ENCODE results near the gene LALBA.
"Not testable (repeated sequence)": the region's sequence is repeated elsewhere in the genome, so short reads cannot be mapped to it uniquely, and the experiment has no call there.

LALBA gene

GRCh38 chr12:48520381-48520780, 49.5 kb downstream of the LALBA start:
- H3K79me1 ChIP-seq (replicated peaks; ENCODE audit: low read length, poor library complexity, severe bottlenecking); H3K4me1 ChIP-seq (ENCODE audit: control insufficient read depth, insufficient read depth, low read depth, low read length); DNase-seq; H2AK5ac ChIP-seq (ENCODE audit: low read length, severe bottlenecking); H4K8ac ChIP-seq (ENCODE audit: low read length); H4K91ac ChIP-seq (ENCODE audit: low read length); H3K36me3 ChIP-seq (ENCODE audit: control insufficient read depth in 1 of 2, insufficient read depth in 2 of 2, low read depth in 1 of 2, low read length in 2 of 2); H2AFZ ChIP-seq (ENCODE audit: low read depth, low read length); H2BK120ac ChIP-seq (ENCODE audit: low read depth, low read length); H2BK15ac ChIP-seq (ENCODE audit: low read depth, poor library complexity, severe bottlenecking); H3K18ac ChIP-seq (ENCODE audit: low read depth in 1 of 2, low read length in 2 of 2); H3K4me2 ChIP-seq (ENCODE audit: low read length, poor library complexity, severe bottlenecking); H3K9ac ChIP-seq (ENCODE audit: low read length); H3K4me3 ChIP-seq (ENCODE audit: insufficient read depth in 1 of 2, low read depth in 1 of 2, low read length in 2 of 2); H3K14ac ChIP-seq (ENCODE audit: low read length in 2 of 2); H3K9me3 ChIP-seq (ENCODE audit: control insufficient read depth, low read length); H3K4ac ChIP-seq (ENCODE audit: low read depth in 1 of 2, low read length in 2 of 2); H3K27ac ChIP-seq (ENCODE audit: low read length, poor library complexity, severe bottlenecking); H2BK12ac ChIP-seq (ENCODE audit: low read length in 2 of 2); H3K23ac ChIP-seq (ENCODE audit: low read length in 2 of 2); H2BK5ac ChIP-seq (ENCODE audit: low read depth, low read length, poor library complexity, severe bottlenecking); H3K27me3 ChIP-seq (ENCODE audit: control insufficient read depth in 1 of 2, insufficient read depth in 1 of 2, low read length in 2 of 2): not testable (repeated sequence)
- WGBS: 85% methylated on average over 20 of the region's 24 CpGs

Measured in mesenchymal stem cell (in vitro differentiated cells and primary cell).